Astrocyte of the cerebellum (primary cell): Measurements from ENCODE around the gene PACRG.

ENCODE experiments used
- DNase-seq: peaks from one replicate; pipeline ENCODE4 v3.0.0-alpha.2; 2011; ENCODE audit warnings: low read depth
- H3K4me3 ChIP-seq: 2 replicates; pipeline ENCODE4 v1.5.1; 2011; ENCODE audit warnings: mild to moderate bottlenecking, low read depth, low read length, moderate library complexity
- in situ Hi-C: cut with HindIII; loops from 2 replicates; pipeline ENCODE4 v1.10.0; 2017; ENCODE audit warnings: low sequenced_read_pairs
- TF ChIP-seq, protein P1 (sequence below): IDR thresholded peaks from 2 replicates; pipeline ENCODE4 v1.5.1; 2012; ENCODE audit warnings: low read length, low read depth, moderate library complexity, mild to moderate bottlenecking; ENCODE audit errors: missing control alignments

Gene PACRG

DNA sequence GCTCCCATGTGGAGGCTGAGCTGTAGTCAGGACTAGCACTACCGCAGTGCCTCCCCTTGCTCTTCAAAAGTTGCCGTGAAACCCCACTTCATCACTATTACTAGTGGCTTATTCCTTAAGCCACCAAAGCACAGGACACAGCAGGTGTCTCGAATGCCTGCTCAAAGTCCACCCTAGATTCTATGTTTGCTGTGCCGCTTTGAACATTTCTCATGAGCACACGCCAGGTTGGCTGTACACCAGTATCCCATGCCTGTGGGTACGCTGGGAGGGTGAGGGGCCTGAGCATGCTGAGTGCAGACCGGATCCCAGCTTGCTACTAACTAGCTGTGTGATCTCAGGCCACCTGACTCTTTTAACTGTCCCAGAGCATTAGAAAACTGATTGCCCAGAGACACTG is 350.9 kb downstream of the PACRG start:
- DNase-seq, result no peak
- in situ Hi-C loops, result no loop called here
- TF ChIP-seq, protein P1, sequence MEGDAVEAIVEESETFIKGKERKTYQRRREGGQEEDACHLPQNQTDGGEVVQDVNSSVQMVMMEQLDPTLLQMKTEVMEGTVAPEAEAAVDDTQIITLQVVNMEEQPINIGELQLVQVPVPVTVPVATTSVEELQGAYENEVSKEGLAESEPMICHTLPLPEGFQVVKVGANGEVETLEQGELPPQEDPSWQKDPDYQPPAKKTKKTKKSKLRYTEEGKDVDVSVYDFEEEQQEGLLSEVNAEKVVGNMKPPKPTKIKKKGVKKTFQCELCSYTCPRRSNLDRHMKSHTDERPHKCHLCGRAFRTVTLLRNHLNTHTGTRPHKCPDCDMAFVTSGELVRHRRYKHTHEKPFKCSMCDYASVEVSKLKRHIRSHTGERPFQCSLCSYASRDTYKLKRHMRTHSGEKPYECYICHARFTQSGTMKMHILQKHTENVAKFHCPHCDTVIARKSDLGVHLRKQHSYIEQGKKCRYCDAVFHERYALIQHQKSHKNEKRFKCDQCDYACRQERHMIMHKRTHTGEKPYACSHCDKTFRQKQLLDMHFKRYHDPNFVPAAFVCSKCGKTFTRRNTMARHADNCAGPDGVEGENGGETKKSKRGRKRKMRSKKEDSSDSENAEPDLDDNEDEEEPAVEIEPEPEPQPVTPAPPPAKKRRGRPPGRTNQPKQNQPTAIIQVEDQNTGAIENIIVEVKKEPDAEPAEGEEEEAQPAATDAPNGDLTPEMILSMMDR, result no peak
- H3K4me3 ChIP-seq, result no peak overlapping the region

DNA sequence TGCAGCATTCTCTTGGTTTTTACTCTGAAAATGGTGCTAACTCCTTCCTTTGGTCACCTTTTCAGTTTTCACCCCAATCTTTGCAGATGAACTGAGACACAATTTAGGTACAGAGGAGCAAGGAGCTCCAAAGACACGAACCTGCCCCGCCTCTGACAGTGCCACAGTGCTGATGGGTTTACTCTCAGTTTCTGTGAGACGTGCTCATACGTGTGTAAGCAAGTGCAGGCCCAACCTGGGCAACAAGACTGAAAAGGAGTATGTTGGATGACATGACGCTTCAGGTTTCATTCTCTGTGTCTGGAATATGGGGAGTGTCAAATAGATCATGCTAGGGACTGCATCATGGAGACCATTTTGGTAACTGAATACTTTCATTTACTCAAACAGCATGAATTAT is 352.5 kb downstream of the PACRG start:
- TF ChIP-seq, protein P1, result no peak
- DNase-seq, result no peak
- in situ Hi-C loops, result no loop called here
- no peak overlapping the region for H3K4me3 ChIP-seq

DNA sequence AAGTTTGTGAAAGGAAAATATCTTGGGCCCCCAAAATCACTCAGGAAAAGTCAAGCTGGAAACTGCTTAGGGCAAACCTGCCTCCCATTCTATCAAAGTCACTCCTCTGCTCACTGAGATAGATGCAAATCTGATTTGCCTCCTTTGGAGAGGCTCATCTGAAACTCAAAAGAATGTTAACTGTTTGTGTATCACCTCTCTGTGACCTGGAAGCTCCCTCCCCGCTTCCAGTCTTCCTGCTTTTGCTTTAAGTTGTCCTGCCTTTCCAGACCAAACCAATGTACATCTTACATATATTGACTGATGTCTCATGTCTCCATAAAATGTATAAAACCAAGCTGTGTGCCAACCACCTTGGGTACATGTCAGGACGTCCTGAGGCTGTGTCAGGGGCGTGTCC is 355.4 kb downstream of the PACRG start:
- DNase-seq, result no peak
- no peak overlapping the region for H3K4me3 ChIP-seq
- in situ Hi-C loops, result no loop called here
- TF ChIP-seq, protein P1, result no peak

DNA sequence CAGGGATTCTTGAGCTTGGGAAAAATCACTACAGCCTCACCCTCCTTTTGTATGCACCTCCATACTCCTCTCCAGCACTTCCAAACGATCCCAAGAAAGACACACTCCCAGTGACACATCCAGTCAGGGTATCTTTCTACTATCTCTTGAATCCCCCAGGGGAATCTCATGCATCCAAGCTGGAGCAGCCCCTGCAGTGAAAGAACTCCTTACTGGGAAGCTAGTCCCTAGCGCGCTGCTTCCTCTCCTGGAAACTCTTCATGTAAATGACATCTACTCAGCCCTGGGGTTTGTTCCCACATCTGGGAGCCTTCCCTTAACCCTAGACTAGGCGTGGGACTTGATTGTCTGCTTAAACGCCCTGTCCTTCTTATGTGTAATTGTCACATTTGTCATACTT is 357.7 kb downstream of the PACRG start:
- TF ChIP-seq, protein P1, result no peak
- no peak overlapping the region for H3K4me3 ChIP-seq
- no peak for DNase-seq
- in situ Hi-C loops, result no loop called here

DNA sequence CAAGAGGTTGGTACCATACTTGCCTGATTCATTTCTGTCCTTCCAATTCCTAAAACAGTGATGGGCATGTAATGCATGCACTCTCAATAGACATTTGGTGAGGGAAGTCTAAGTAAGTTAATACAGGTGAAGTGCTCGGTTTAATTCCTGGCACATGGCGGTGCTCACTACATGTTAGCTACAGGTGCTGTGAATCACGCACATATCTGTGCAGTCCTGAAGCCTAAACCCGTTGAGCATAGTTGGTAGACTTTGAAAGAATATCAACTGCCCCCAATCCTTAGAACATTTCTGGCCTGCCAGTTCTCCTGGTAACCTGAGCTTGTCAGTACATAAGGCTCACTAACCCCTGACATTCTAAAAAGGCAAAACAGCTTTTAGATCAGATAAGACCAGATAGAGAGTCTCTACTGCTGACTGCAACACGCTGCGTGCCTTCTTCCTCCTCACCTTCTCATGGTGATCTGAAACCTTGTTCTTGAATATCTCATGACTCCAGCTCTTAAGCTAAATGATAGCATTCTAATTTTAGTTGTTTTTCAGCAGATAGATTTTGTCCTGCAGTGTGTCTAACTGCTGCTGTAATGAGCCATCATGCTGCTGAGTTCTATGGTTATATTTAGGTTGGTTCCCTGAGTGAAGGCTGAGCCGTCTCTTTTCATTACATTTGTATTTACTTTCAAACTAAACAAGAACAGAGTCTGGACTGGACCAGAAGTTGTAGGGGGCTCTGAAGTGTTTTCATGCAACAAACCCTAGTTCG is 358.3 kb downstream of the PACRG start:
- in situ Hi-C loops, result no loop called here
- H3K4me3 ChIP-seq, result no peak overlapping the region
- TF ChIP-seq, protein P1, result no peak
- DNase-seq, result no peak

DNA sequence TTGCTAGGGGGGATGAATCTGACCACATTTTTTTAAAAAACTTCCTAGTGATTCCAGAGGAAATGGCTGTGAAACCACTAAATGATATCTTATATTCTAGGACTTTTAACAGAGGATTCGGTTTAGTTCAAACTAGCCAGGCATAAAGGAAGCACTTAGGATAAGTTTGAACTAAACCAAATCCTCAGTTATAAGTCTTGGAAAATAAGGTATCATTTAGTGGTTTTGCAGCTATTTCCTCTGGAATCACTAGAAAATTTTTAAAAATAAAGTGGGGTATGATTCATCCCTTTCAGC is 358.8 kb downstream of the PACRG start:
- TF ChIP-seq, protein P1, result no peak
- in situ Hi-C loops, result no loop called here
- DNase-seq, result peak; percentile 51
- no peak overlapping the region for H3K4me3 ChIP-seq
